Naive thymus-derived CD8-positive, alpha-beta T cell (primary cell): ENCODE results near the gene SKOR1. TPM values are rescaled to one million over a fixed set of nuclear protein-coding genes. Genes with fewer than 3 reads are reported as not detected.
A peak's percentile ranks its signal among the peaks of the same experiment; 100 is the strongest.

ENCODE experiments used
- ATAC-seq, 2 donors: fragments of 150-1000 bp; cut with Tn5 transposase in 1 of 2; sonication (Bioruptor Pico), chemical (Tn5 transposase) in 1 of 2; 1 replicate in 1 of 2; 2 replicates in 1 of 2; pipeline ENCODE4 v1.10.0; 2021; ENCODE audit warnings: mild to moderate bottlenecking in 2 of 2, moderate library complexity in 2 of 2
- POLR2A ChIA-PET: fragments of 350-600 bp; sonication (Branson Sonifier 250); formaldehyde crosslinking; loops from one replicate; lab custom pipeline; 2021; ENCODE audit warnings: antibody characterized with exemption; lab: Charles Lee
- DNase-seq, 10 donors: peaks; one replicate each; pipeline versions ENCODE4 v3.0.0 to v3.0.0-alpha.2; 2020 to 2022
- H3K27ac Mint-ChIP-seq, 10 donors: one replicate each; pipeline ENCODE4 v1.8.0; 2020 to 2022; ENCODE audit warnings: mild to moderate bottlenecking in 10 of 10, mixed read lengths in 10 of 10, moderate library complexity in 4 of 10, inconsistent platforms in 1 of 10
- H3K27me3 Mint-ChIP-seq, 5 donors: one replicate each; pipeline ENCODE4 v1.8.0; 2021 to 2022; ENCODE audit warnings: mixed read lengths in 5 of 5
- H3K36me3 Mint-ChIP-seq, 3 donors: one replicate each; pipeline ENCODE4 v1.8.0; 2020 to 2022; ENCODE audit warnings: mixed read lengths in 3 of 3, mild to moderate bottlenecking in 2 of 3, inconsistent platforms in 1 of 3
- H3K4me1 Mint-ChIP-seq, 4 donors: one replicate each; pipeline ENCODE4 v1.8.0; 2021 to 2022; ENCODE audit warnings: mixed read lengths in 4 of 4
- H3K4me3 Mint-ChIP-seq, 10 donors: one replicate each; pipeline ENCODE4 v1.8.0; 2020 to 2022; ENCODE audit warnings: mild to moderate bottlenecking in 10 of 10, mixed read lengths in 10 of 10, moderate library complexity in 6 of 10, inconsistent platforms in 1 of 10
- H3K9me3 Mint-ChIP-seq, 9 donors: one replicate each; pipeline ENCODE4 v1.8.0; 2020 to 2022; ENCODE audit warnings: mixed read lengths in 9 of 9, mild to moderate bottlenecking in 3 of 9, inconsistent platforms in 1 of 9, moderate library complexity in 1 of 9
- polyA plus RNA-seq, 3 donors: library from polyadenylated mRNA; unstranded; fragments of 300-500 nt; fragmentation: Illumina TruSeq; gene quantifications; one replicate each; pipeline ENCODE4 v1.2.3, GENCODE V29; 2021
- total RNA-seq, 8 experiments: library from RNA in 2 of 8; stranded (reverse) in 2 of 8; gene quantifications; one replicate each; pipeline ENCODE4 v1.2.3 and lab custom pipeline; 2021 to 2026

SKOR1 gene
- total and polyA plus RNA-seq, 5 experiments from 2014 or later = 0.05 to 1.4 (median 1.0) TPM; not detected in 2

DNA sequence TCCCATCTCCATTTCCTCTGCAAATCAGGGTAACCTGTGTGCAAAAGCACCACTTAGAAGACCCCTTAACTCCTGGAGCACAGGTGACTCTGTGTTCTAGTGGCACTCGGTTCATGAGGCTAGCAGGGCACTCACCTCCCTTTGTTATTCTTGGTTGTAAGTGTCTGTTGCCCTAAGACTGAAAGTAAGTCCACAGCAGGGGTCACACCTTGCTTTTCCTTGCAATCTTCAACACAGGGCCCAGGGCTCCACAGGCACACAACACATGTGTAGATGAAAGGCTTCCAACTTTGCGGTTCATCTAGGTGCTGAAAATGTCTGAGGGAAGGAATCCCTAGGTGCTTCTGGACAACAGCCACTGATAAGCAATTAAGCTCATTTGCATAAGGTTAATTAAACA, 11.6 kb downstream of the SKOR1 start:
- Mint-ChIP-seq H3K36me3 (peaks cover 0 to 4% (median 0%) of the 10 kb centered on the region in 3 donors), H3K4me1 (peaks cover 27 to 66% (median 59%) of the 10 kb centered on the region in 4 donors), H3K27me3 (peaks cover 17 to 47% (median 27%) of the 10 kb centered on the region in 5 donors), H3K27ac (peak overlapping the region in 1 of 10 donors; percentile 93), H3K4me3 (peak overlapping the region in 2 of 10 donors; percentile 22 to 84), H3K9me3 (peaks cover 0 to 5% (median 2%) of the 10 kb centered on the region in 9 donors)
- POLR2A ChIA-PET = interaction anchor here (2.0 to 3.0 kb wide), 2 partner anchors 295 to 440 kb away, joined by 6 to 11 read pairs; partner anchors contain the start of genes FEM1B and MAP2K5
- no peak for ATAC-seq
- no peak for DNase-seq

DNA sequence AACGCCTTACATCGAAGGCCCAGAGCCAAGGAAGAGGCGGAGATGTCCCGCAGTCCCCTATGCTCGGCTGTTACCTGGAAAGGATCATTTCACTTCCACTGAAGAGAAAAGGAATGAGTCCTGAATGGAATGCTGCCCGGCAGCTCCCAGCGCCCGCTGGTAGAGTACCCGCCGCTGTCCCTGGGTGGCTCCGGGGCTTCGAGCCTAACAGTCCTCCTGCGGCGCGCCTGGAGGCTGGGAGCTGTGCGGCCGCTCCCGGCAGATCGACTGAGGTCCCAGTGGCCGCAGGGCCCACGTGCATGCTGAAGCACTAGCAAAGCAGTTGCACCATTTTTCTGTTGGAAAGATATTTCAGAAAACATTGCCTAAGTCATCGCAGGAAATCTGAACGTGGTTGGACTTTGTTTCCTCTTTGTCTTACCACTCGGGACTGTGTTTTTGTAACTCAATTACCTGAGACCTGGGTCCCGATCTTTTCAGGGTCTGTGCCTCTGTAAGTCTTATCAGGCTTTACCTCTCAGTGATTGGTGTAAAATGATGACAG, 13.6 kb downstream of the SKOR1 start:
- Mint-ChIP-seq H3K36me3 (peaks cover 0 to 4% (median 0%) of the 10 kb centered on the region in 3 donors), H3K9me3 (peaks cover 0 to 5% (median 2%) of the 10 kb centered on the region in 9 donors), H3K27ac (peak overlapping the region; percentile 80 to 100 (median 98)), H3K4me3 (peak overlapping the region; percentile 69 to 97 (median 96)), H3K27me3 (peaks cover 10 to 28% (median 13%) of the 10 kb centered on the region in 5 donors), H3K4me1 (peaks cover 23 to 54% (median 48%) of the 10 kb centered on the region in 4 donors)
- ATAC-seq (no peak), DNase-seq (no peak)
- POLR2A ChIA-PET = interaction anchor here (0.9 to 3.0 kb wide), 4 partner anchors 56 to 439 kb away, joined by 3 to 11 read pairs (median 8); partner anchors contain the start of genes FEM1B and MAP2K5

DNA sequence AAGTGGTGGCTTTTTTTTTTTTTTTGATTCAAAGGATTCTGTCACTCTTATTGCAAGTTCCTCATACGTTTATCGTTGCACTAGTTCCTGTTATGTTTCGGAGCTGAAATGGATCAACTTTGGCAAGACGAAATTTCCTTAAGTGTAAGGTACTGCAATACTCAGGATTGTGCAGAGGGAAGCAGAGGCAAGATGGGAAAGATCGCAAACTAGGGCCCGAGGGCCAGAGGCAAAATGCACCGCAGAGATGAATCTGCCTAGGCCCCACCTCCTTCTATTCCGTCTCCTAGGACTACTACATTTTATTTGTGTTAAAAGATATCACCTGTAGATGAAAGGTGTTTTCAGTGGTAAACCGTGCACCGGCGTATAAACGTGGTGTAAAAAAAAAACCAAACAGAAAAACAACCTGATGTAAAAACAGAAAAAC, 14.2 kb downstream of the SKOR1 start:
- H3K4me3 Mint-ChIP-seq = peak overlapping the region; percentile 91 to 97 (median 96)
- peaks cover 6 to 22% (median 8%) of the 10 kb centered on the region in 5 donors for H3K27me3 Mint-ChIP-seq
- H3K4me1 Mint-ChIP-seq = peaks cover 19 to 48% (median 43%) of the 10 kb centered on the region in 4 donors
- ATAC-seq = peak; percentile 49 to 64
- DNase-seq = peak in 6 of 10 donors; percentile 17 to 78 (median 56)
- H3K27ac Mint-ChIP-seq = peak overlapping the region; percentile 96 to 100 (median 98)
- POLR2A ChIA-PET = interaction anchor here (0.9 to 3.0 kb wide), 3 partner anchors 56 to 437 kb away, joined by 3 to 11 read pairs (median 9); partner anchors contain the start of genes FEM1B and MAP2K5
- peaks cover 0 to 4% (median 0%) of the 10 kb centered on the region in 3 donors for H3K36me3 Mint-ChIP-seq
- peaks cover 0 to 4% (median 2%) of the 10 kb centered on the region in 9 donors for H3K9me3 Mint-ChIP-seq

- peak; percentile 91 to 99 (median 96) for DNase-seq
- Mint-ChIP-seq H3K9me3 (peaks cover 0 to 4% (median 2%) of the 10 kb centered on the region in 9 donors), H3K4me1 (peaks cover 17 to 44% (median 38%) of the 10 kb centered on the region in 4 donors), H3K27me3 (peaks cover 4 to 15% (median 7%) of the 10 kb centered on the region in 5 donors), H3K4me3 (peak within 1 kb of the TSS; percentile 91 to 97 (median 96)), H3K27ac (peak within 1 kb of the TSS; percentile 96 to 100 (median 98)), H3K36me3 (peaks cover 0 to 4% (median 0%) of the 10 kb centered on the region in 3 donors)
- peak; percentile 82 to 85 for ATAC-seq
- POLR2A ChIA-PET = interaction anchor here (0.9 to 3.0 kb wide), 9 partner anchors 43 to 438 kb away, joined by 3 to 12 read pairs (median 6); partner anchors contain the start of genes FEM1B, MAP2K5 and PIAS1
Observed at GRCh38 chr15:67839929-67840748, 14.8 kb downstream of the SKOR1 start, which contains the start of gene RNU6-1. Gene RNU6-1 (minus strand): TSS chr15:67840045.

- peaks cover 2 to 8% (median 6%) of the 10 kb centered on the region in 5 donors for H3K27me3 Mint-ChIP-seq
- ATAC-seq = no peak
- POLR2A ChIA-PET = interaction anchor here (0.6 to 2.6 kb wide), 9 partner anchors 42 to 437 kb away, joined by 3 to 12 read pairs (median 4); partner anchors contain the start of genes C15orf61, FEM1B, MAP2K5 and PIAS1
- H3K4me1 Mint-ChIP-seq = peaks cover 16 to 39% (median 32%) of the 10 kb centered on the region in 4 donors
- H3K27ac Mint-ChIP-seq = peak overlapping the region; percentile 96 to 100 (median 98)
- DNase-seq = no peak
- H3K9me3 Mint-ChIP-seq = peaks cover 0 to 4% (median 2%) of the 10 kb centered on the region in 9 donors
- peak overlapping the region; percentile 91 to 97 (median 96) for H3K4me3 Mint-ChIP-seq
- peaks cover 0 to 4% (median 0%) of the 10 kb centered on the region in 3 donors for H3K36me3 Mint-ChIP-seq
Observed at GRCh38 chr15:67840749-67841512, 15.6 kb downstream of the SKOR1 start.

DNA sequence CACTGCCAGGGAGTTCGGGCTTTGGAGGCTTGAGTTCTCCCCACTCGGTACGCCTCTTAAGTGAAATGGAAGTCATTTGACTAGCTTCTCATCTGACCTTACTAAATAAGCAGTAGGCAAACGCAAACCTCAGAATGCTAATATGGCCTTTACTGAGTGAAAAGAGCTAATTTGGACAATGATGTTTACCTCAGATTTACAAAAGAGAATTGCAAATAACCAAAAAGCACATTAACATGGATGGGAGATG, 16.1 kb downstream of the SKOR1 start:
- POLR2A ChIA-PET = interaction anchor here (0.6 to 2.6 kb wide), 8 partner anchors 41 to 436 kb away, joined by 3 to 12 read pairs (median 4); partner anchors contain the start of genes C15orf61, FEM1B, MAP2K5 and PIAS1
- Mint-ChIP-seq H3K27ac (peak overlapping the region; percentile 53 to 100 (median 97)), H3K9me3 (peaks cover 0 to 4% (median 2%) of the 10 kb centered on the region in 9 donors), H3K4me3 (peak overlapping the region; percentile 91 to 97 (median 96)), H3K4me1 (peaks cover 15 to 34% (median 27%) of the 10 kb centered on the region in 4 donors), H3K27me3 (peaks cover 0 to 6% (median 1%) of the 10 kb centered on the region in 5 donors), H3K36me3 (peaks cover 0 to 4% (median 0%) of the 10 kb centered on the region in 3 donors)
- ATAC-seq (no peak), DNase-seq (no peak)

- POLR2A ChIA-PET = no interaction called here
- H3K9me3 Mint-ChIP-seq = peaks cover 0 to 4% (median 2%) of the 10 kb centered on the region in 9 donors
- H3K27me3 Mint-ChIP-seq = peaks cover 0 to 6% (median 0%) of the 10 kb centered on the region in 5 donors
- no peak overlapping the region for H3K27ac Mint-ChIP-seq
- H3K4me3 Mint-ChIP-seq = no peak overlapping the region
- no peak for DNase-seq
- H3K36me3 Mint-ChIP-seq = peaks cover 0 to 4% (median 0%) of the 10 kb centered on the region in 3 donors
- ATAC-seq = no peak
- H3K4me1 Mint-ChIP-seq = peaks cover 14 to 27% (median 25%) of the 10 kb centered on the region in 4 donors
Observed at GRCh38 chr15:67843092-67843501, 17.8 kb downstream of the SKOR1 start.

- Mint-ChIP-seq H3K27ac (peak overlapping the region in 1 of 10 donors; percentile 46), H3K9me3 (peaks cover 0 to 4% (median 2%) of the 10 kb centered on the region in 9 donors), H3K27me3 (peaks cover 0 to 6% (median 0%) of the 10 kb centered on the region in 5 donors), H3K4me1 (peaks cover 12 to 22% (median 19%) of the 10 kb centered on the region in 4 donors), H3K36me3 (peaks cover 0 to 4% (median 0%) of the 10 kb centered on the region in 3 donors), H3K4me3 (no peak overlapping the region)
- POLR2A ChIA-PET = no interaction called here
- DNase-seq (no peak), ATAC-seq (no peak)
Observed at GRCh38 chr15:67843571-67844387, 18.5 kb downstream of the SKOR1 start.

DNA sequence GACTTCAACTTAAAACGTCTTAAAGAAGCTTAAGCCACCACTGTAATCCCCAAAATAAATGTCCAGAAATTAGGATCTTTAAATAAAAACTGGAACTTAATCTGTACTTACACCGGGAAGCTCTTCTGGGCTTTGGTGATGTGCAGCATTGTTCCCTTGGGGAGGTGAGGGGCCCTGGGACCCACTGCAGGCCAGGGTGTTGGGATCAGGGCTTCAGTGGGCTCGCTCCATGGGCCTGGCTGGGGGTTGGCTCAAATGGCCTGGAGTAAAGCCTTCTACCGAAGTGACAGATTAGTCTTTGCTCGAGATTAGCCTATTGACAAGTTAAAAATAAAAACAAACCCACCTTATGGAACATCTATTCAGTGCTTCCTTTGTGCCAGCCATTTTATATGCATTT, 20.7 kb downstream of the SKOR1 start:
- DNase-seq = no peak
- Mint-ChIP-seq H3K9me3 (no peaks in the 10 kb centered on the region), H3K27ac (no peak overlapping the region), H3K4me3 (no peak overlapping the region), H3K4me1 (peaks cover 3 to 9% (median 6%) of the 10 kb centered on the region in 4 donors), H3K27me3 (peaks cover 0 to 13% (median 2%) of the 10 kb centered on the region in 5 donors), H3K36me3 (no peaks in the 10 kb centered on the region)
- ATAC-seq = no peak
- POLR2A ChIA-PET = no interaction called here

DNA sequence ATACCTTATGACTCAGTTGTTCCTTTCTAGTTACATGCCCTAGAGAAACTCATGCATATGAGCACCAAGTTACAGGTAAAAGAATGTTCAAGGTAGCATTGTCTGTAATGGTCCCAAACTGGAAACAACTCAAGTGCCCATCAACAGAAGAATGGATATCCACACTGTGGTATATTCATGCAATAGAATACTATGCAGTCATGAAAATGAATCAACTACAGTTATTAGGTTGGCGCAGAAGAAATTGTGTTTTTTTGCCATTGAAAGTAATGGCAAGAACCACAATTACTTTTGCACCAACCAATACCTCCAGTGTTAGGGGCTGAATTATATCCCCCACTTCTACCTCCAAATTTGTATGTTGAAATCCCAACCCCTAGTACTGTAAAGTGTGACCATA, 24.2 kb downstream of the SKOR1 start:
- peaks cover 0 to 3% (median 0%) of the 10 kb centered on the region in 9 donors for H3K9me3 Mint-ChIP-seq
- no peak overlapping the region for H3K27ac Mint-ChIP-seq
- peaks cover 0 to 14% (median 7%) of the 10 kb centered on the region in 5 donors for H3K27me3 Mint-ChIP-seq
- no peak overlapping the region for H3K4me3 Mint-ChIP-seq
- no peak for ATAC-seq
- H3K4me1 Mint-ChIP-seq = peaks cover 0 to 3% (median 0%) of the 10 kb centered on the region in 4 donors
- POLR2A ChIA-PET = no interaction called here
- H3K36me3 Mint-ChIP-seq = no peaks in the 10 kb centered on the region
- DNase-seq = no peak

DNA sequence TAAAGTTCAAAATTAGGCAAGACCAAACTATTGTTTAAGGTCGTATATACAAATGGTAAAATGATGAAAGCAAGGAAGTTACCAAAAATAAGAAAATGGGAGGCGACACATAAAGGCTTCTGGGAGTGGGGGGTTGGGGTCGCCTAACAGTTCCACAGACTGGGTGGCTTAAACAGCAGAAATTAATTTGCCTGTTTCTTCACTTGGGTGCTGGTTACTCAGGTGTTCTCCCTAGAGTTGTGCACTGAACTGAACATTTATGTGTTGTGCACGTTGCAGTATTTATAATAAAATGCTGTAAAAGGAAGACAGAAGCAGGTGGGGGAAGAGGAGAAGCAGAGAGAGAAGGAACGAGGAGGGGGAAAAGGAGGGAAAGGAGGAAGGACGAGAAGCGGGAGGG, 25.0 kb downstream of the SKOR1 start:
- DNase-seq (no peak), ATAC-seq (no peak)
- peaks cover 0 to 3% (median 0%) of the 10 kb centered on the region in 9 donors for H3K9me3 Mint-ChIP-seq
- H3K27ac Mint-ChIP-seq = no peak overlapping the region
- POLR2A ChIA-PET = no interaction called here
- H3K4me1 Mint-ChIP-seq = peaks cover 0 to 3% (median 0%) of the 10 kb centered on the region in 4 donors
- no peak overlapping the region for H3K4me3 Mint-ChIP-seq
- no peaks in the 10 kb centered on the region for H3K36me3 Mint-ChIP-seq
- peaks cover 0 to 14% (median 7%) of the 10 kb centered on the region in 5 donors for H3K27me3 Mint-ChIP-seq
